GM18505 (cell line): ENCODE results near the gene GPR176.
A peak's percentile ranks its signal among the peaks of the same experiment; 100 is the strongest.
"Not testable (repeated sequence)": the region's sequence is repeated elsewhere in the genome, so short reads cannot be mapped to it uniquely, and the experiment has no call there.

Experiments
- ATAC-seq: cut with Tn5 transposase; IDR thresholded peaks from one replicate; pipeline ENCODE4 v1.9.1; 2021; ENCODE audit not compliant: unreplicated experiment
- POLR2A ChIP-seq: IDR thresholded peaks from 4 replicates; pipeline ENCODE4 v1.6.1; 2011; ENCODE audit warnings: borderline replicate concordance; ENCODE audit not compliant: insufficient read depth, insufficient read length; ENCODE audit errors: extremely low read depth

Gene GPR176

GRCh38 chr15:39843565-39843964 lies 76.5 kb downstream of the GPR176 start:
- no peak for TF ChIP-seq POLR2A
- ATAC-seq, result no peak

- no peak for ATAC-seq
- TF ChIP-seq POLR2A, result no peak
These were observed 82.6 kb downstream of the GPR176 start for GRCh38 chr15:39837454-39837853.

- no peak for TF ChIP-seq POLR2A
- no peak for ATAC-seq
These were observed 84.5 kb downstream of the GPR176 start for GRCh38 chr15:39835550-39835949.

DNA sequence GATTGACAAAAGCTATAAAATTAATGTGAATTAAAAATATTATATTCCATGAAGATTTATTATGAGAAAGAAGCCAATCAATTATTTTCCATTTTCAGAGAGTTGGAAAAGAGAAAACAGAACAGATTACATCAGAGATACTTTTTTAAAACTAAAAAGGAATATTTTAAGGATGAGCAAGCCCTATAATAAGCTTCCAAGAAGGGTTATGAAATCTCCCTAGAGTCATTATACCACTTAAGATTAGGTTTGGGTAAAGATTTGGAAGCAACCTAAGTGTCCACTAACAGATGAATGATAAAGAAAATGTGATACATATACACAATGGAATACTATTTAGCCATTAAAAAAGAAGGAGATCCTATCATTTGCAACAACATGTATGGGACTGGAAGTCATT lies 85.8 kb downstream of the GPR176 start:
- no peak for TF ChIP-seq POLR2A
- no peak for ATAC-seq

DNA sequence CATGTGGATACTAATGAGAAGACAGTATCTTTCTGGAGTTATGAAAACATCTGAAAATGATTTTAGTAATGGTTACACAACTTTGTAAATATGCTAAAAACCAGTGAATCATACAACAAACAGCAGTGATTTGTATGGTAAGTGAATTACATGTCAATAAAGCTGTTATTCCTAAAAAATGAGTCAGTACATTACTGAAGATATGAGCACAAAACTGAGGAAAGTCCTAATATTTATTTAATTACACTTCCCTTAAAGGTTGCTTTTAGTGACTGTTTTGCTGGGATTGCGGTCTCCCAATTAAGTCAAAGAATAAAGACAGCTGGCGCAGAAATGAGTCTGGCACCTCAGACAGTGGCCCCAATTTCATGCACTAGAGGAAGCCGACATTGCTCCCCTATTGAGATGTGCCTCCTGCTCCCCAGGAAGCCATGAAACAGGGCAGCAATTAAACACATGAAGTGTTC lies 86.5 kb downstream of the GPR176 start:
- no peak for TF ChIP-seq POLR2A
- ATAC-seq, result no peak

- ATAC-seq, result no peak
These were observed 89.9 kb downstream of the GPR176 start for GRCh38 chr15:39830166-39830565.

GRCh38 chr15:39828374-39828931 lies 91.6 kb downstream of the GPR176 start:
- ATAC-seq, result no peak
- TF ChIP-seq POLR2A, result no peak

More at GRCh38 chr15:39830166-39830565, 89.9 kb downstream of the GPR176 start:
- no peak for TF ChIP-seq POLR2A

DNA sequence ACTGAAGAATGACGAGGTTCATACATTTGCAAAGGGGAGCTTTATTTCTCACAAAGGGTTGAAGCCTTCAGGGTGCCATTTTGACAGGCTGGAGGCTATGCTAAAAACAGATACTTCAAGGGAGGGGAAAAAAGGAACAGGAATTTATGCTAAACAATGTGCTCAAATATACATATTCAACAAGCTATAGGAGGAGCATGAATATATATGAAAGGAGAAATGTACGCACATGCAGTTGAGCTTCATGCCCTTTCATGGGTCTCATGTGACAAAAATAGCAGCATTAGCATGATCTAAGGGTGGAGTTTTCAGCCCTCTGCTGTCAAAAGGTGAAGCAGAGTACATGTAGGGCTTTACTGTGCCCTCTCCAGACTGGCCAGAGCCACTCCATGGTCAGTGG lies 93.1 kb downstream of the GPR176 start:
- TF ChIP-seq POLR2A, result no peak
- no peak for ATAC-seq

DNA sequence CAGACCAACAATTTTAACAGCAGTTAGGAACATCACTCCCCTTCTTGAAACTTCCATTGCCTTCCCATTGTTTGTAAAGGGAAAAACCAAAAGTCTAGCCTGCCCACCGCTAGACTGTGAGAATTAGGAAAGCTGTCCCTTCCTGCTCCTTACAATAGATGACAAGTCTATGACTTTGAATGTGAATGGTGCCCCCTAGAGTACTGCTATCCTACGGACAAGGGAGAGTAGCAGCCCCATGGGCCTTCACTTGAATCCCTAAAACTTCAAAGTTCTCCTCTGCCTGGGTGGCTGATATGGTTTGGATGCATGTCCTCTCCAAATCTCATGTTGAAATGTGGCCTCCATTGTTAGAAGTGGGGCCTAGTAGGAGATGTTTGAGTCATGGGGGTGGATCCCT lies 96.4 kb downstream of the GPR176 start:
- ATAC-seq, result no peak

GRCh38 chr15:39820050-39820602 lies 99.9 kb downstream of the GPR176 start:
- ATAC-seq, result no peak
- no peak for TF ChIP-seq POLR2A

More for the DNA sequence above, 96.4 kb downstream of the GPR176 start:
- no peak for TF ChIP-seq POLR2A

- no peak for ATAC-seq
- TF ChIP-seq POLR2A, result no peak
These were observed 100.5 kb downstream of the GPR176 start for GRCh38 chr15:39819533-39819932.

GRCh38 chr15:39817892-39818291 lies 102.2 kb downstream of the GPR176 start:
- no peak for TF ChIP-seq POLR2A
- no peak for ATAC-seq

DNA sequence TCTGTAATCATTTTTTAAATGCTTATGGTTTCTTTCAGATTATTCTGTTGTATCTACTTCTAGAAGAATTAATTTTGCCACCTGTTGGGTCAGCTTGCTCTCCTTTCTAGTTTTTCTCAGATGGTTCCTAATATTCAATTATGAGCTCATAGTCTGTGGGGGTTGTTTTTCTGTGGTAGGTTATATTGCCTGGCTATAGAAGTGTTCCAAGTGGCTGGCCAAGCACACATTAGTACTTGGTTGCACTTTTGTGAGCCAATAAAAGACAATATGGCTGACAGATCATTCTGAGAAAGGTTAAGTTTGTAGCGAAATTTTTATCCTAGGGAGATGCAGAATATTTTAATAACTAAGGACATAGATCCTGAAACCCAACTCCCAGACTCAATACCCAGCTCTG lies 105.6 kb downstream of the GPR176 start:
- ATAC-seq, result no peak

DNA sequence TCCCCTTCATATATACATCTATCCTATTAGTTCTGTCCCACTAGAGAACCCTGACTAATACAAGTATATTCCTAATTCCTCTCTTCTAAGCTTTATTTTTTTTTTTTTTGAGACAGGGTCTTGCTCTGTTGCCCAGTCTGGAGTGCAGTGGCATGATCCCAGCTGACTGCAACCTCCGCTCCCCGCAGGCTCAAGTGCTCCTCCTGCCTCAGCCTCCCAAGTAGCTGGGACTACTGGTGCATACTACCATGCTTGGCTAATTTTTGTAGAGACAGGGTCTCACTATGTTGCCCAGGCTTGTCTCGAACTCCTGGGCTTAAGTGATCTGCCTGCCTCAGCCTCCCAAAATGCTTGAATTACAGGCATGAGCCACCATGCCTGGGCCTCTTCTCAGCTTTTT lies 107.4 kb downstream of the GPR176 start:
- ATAC-seq, result not testable (repeated sequence)

More for the DNA sequence above, 105.6 kb downstream of the GPR176 start:
- TF ChIP-seq POLR2A, result no peak

GRCh38 chr15:39808909-39809308 lies 111.2 kb downstream of the GPR176 start:
- ATAC-seq, result no peak
- no peak for TF ChIP-seq POLR2A

- no peak for TF ChIP-seq POLR2A
- no peak for ATAC-seq
These were observed 112.3 kb downstream of the GPR176 start for GRCh38 chr15:39807791-39808190.

- TF ChIP-seq POLR2A, result no peak
- ATAC-seq, result peak; percentile 55
These were observed 116.0 kb downstream of the GPR176 start for GRCh38 chr15:39804026-39804425.
